ENCODE measurements around the gene ZNF710.

Gene ZNF710

DNA sequence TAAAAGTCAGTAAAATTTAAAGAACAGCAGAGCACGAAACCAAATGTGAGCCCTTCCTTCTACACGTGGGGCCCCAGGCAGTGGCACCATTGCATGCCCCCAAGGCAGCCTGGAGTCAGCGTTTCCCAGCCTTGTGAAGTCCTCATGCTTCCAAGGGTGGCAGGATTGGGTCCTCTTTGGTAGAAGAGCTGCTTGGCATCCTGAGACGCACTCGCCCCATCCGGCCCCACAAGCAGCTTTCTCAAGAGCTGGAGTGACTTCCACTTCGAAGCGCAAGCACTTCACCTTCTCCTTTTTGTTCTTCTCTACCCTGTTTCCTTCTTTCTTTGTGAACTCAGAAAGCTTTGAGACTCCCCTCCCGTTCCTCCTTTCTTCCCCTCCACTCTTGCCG lies 34.7 kb downstream of the ZNF710 start:
- no peak for DNase-seq (ENCODE audit: low read depth)

DNA sequence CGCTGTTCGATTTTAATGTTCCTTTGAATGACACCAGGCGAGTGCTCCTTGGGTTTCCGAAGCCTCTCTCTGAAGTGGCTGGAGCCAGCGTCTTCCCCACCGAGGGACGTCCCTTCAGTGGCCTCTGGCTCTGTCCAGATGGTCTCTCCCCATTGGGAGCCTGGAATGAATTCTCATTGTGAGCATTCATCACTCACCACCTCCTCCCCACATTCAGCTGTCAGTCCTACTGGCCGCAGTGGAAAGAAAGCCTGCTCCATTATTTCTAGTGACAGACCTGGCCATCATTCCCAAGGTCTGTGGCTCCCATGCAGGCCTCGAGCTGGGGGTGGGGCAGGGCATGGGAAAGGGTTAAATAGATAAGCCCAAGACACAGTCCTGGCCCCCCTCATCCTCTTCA lies 35.2 kb downstream of the ZNF710 start:
- no peak for DNase-seq (ENCODE audit: low read depth)
- no peak overlapping the region for H3K4me3 ChIP-seq (ENCODE audit: low read depth, low read length)

More for the DNA sequence above, 34.7 kb downstream of the ZNF710 start:
- H3K4me3 ChIP-seq (ENCODE audit: low read depth, low read length) = no peak overlapping the region

DNA sequence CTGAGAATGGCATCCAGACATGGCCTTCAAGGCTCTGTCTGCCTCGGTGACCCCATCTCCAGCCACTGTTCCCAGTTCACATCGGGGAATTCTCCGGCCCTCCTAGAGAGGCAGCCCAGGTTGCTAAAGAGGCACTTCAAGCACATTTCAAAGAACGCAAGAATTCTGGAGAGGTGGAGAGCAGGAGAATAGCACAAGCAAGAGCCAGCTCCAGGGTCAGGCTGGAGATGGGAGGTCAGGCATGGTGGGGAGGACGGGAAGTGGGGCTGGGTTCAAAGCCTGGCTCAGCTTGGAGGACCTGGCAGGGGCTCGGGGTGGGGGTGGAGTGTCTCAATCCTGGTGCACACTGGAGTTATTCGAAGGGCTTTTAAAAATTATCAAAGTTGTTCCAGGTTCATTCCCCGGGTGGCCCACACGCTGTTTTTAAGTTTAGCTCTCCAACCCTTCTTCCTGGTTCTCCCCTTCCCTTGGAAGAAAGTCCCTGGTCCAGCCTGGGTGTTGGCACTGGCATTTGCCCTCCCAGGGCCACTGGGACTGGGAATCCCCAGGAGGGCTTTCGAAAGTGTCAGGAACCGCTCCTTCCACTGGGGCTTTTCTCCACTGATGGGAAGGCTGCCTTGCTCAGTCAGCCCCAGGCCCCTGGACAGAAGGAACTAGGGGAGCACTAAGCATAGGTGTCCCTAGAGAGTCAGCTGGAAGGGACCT lies 35.8 kb downstream of the ZNF710 start:
- H3K4me3 ChIP-seq (ENCODE audit: low read depth, low read length) = no peak overlapping the region
- DNase-seq (ENCODE audit: low read depth) = no peak

- DNase-seq (ENCODE audit: low read depth) = no peak
- H3K4me3 ChIP-seq (ENCODE audit: low read depth, low read length) = no peak overlapping the region
Observed at GRCh38 chr15:90037511-90037860, 36.4 kb downstream of the ZNF710 start.

DNA sequence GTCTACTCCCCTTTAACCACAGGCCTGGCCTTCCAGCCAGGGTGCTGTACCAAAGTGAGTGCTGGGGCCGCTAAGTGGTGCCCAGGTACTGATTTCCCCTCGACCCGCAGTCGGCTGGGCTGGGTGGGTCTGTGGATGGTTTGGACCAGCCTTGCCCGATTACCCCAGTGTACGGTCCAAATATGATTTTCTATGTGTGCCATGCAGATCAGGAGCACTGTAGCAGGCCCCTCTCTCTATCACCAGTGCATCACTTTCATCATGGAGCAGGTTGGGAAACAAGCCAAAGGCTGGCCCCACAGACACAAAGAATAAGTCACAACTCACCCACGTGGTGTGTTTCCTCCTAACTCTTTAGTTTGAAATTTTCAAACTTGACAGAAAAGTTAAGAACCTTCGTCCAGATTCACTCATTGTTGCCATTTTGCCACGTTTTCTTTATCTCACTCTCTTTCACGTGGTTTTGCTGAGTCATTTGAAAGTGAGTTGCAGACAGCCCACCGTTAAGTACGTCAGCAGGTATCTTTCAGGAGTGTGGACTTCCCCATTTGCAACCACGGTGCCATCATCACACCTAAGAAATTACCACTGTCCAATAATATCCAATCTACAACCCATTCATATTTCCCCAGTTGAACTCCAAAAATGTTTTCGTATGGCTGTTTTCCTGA lies 37.0 kb downstream of the ZNF710 start:
- no peak for DNase-seq (ENCODE audit: low read depth)
- no peak overlapping the region for H3K4me3 ChIP-seq (ENCODE audit: low read depth, low read length)

DNA sequence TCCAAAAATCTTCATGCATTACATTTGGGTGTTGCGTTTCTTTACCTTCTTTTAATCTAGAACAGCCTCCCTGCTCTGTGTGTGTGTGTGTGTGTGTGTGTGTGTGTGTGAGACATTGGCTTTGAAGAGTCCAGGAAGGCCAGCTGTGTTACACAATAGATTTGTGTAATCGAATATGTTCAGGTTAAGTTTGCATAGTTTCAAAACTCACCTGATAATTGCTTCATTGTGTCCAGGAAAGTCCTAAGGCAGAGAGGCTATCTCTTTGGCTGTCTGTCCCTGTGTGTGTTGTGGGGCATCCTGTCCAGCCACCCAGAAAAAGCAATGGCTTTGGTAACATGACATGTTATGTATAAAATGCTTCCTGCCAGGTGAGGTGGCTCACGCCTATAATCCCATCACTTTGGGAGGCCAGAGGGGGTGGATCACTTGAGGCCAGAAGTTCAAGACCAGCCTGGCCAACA lies 37.5 kb downstream of the ZNF710 start:
- no peak for DNase-seq (ENCODE audit: low read depth)
- H3K4me3 ChIP-seq (ENCODE audit: low read depth, low read length) = no peak overlapping the region

- H3K4me3 ChIP-seq (ENCODE audit: low read depth, low read length) = no peak overlapping the region
- no peak for DNase-seq (ENCODE audit: low read depth)
Observed at GRCh38 chr15:90039996-90040395, 38.9 kb downstream of the ZNF710 start.

GRCh38 chr15:90040618-90041017 lies 39.5 kb downstream of the ZNF710 start:
- H3K4me3 ChIP-seq (ENCODE audit: low read depth, low read length) = no peak overlapping the region
- no peak for DNase-seq (ENCODE audit: low read depth)

DNA sequence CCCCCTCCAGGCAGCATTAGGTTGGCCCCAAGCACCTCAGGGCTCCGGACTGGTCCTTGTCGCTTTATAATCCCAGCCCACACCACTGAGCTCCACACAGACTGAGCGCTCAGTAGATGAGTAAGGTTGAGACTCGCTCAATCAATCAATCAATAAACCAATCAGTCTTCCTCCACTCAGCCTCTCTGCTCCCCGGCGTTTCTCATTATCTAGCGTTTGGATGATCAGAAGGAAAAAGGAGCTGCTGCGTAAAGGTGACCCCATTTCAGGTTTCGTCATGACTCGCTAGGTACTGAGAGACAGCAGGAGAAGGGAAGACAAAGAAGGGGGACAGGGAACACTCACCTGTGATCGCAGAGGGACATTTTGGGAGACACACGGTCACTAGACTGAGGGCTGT lies 41.2 kb downstream of the ZNF710 start:
- H3K4me3 ChIP-seq (ENCODE audit: low read depth, low read length) = no peak overlapping the region
- DNase-seq (ENCODE audit: low read depth) = no peak

DNA sequence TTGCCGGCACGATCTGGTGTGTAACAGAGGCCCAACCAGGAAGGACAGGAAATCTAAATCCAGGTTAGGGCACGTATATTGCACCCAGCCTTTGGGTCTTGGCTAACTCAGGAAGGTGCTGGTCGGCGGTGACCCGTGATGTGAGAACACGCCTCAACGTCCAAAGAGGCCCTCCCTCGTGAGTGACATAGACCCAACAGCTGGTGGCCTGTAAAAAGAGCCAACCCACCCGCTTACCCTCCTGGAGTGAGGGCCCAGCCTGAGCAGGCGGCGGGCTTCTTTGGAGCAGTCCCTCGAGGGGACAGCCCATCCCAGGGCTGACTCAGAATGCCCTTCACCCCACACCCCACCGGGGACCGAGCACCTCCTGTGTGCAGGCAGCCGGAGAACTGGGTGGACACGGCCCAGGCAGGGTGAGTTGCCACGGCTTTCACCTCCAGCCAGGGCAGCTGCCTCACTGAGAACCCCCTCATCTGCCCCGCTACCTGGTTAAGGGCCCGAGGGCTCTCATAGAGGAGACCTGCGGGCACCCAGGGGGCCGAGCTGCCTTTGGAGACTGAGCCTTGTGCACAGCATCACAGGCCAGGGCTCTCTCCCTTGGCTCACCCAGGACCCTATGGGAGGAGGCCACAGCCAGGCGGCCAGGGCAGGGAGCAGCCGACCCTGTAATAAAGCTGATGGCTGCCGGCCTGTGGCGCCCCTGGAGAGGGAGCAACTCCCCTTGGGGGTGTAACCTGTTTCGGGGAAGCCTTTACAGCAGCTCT lies 41.8 kb downstream of the ZNF710 start:
- DNase-seq (ENCODE audit: low read depth) = no peak
- no peak overlapping the region for H3K4me3 ChIP-seq (ENCODE audit: low read depth, low read length)

DNA sequence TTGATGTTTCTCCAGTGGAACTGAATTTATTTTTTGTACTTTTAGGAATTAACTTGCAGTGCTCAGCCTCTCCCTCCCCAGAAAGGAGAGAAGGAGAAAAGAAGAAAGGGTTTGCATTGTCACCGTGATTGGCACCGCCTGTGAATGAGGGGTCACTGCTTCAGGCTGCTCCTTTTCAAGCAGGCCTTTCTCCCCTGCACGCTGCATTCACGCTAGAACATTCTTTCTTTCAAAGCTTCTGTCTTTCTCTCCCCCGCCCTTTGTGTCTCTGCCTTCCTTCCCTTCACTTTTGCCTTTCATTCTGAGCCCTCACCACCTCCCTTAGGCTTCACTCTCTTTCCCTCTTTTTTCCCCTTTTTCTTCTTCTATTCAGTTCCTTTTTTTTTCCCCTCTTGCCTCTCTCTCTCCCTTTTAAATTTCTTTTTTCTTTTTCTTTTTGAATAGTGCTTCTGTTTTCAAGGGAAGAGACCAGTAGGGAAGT lies 42.4 kb downstream of the ZNF710 start:
- no peak overlapping the region for H3K4me3 ChIP-seq (ENCODE audit: low read depth, low read length)
- no peak for DNase-seq (ENCODE audit: low read depth)

DNA sequence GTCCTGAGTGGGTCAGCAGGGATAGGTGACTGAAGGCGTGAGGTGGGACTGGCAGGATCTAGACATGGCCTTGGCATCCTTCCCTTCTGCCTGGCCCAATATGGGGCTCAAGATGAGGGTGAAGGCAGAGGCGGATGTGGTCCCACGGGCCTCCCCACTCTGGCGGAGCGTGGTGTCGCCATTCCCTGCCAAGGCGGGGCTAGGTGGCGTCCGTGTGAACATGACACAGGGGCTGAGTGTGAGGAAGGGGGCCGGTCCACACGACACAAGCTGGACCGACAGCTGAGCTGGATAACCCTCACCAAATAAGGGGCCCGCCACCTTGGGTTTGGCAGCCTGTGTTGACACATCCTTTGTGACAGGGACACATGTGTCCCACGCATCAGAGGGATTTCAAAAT lies 43.1 kb downstream of the ZNF710 start:
- no peak overlapping the region for H3K4me3 ChIP-seq (ENCODE audit: low read depth, low read length)
- no peak for DNase-seq (ENCODE audit: low read depth)

DNA sequence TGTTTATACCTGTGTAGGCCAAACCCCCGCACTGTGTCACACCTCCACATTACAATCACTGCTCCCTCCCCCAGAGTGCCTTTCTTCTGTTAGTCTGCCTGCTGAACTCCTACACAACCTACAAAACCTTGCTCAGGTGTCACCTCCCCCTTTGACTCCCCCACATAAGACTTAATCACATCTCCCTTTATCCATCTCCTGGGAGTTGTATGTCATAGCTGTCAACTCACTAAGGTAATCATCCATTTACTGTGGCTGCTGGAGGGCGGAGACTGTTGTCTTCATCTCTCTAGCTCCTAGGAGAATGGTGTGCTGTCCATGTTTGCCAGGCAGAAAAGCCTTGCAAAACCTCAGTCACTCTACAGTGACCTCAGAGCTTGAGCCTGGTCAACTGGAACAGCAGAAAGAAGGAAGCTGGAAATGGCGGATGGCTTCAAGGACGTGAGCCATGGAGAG lies 43.8 kb downstream of the ZNF710 start:
- H3K4me3 ChIP-seq (ENCODE audit: low read depth, low read length) = no peak overlapping the region
- no peak for DNase-seq (ENCODE audit: low read depth)

GRCh38 chr15:90046289-90046688 lies 45.2 kb downstream of the ZNF710 start:
- no peak for DNase-seq (ENCODE audit: low read depth)
- no peak overlapping the region for H3K4me3 ChIP-seq (ENCODE audit: low read depth, low read length)

- DNase-seq (ENCODE audit: low read depth) = no peak
- H3K4me3 ChIP-seq (ENCODE audit: low read depth, low read length) = no peak overlapping the region
Observed at GRCh38 chr15:90046911-90047392, 45.8 kb downstream of the ZNF710 start.

GRCh38 chr15:90047956-90048575 lies 46.9 kb downstream of the ZNF710 start:
- no peak overlapping the region for H3K4me3 ChIP-seq (ENCODE audit: low read depth, low read length)
- no peak for DNase-seq (ENCODE audit: low read depth)

DNA sequence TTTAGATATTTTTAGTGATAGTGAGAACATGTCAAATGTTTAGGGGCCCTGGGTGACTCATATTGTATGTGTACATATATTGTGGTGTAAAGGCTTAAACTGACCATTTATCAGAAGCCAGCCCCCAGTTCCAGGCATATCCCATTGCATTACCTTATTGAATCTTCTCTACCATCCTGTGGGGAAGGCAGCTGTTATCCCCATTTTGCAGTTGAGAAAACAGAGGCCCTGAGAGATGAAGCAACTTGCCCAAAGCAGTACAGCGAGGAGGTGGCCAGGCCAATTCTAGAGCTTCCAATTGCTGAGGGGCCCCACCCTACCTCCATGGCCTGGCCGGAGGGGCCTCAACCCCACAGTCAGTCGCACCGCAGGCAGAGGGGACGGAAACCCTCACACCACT lies 47.9 kb downstream of the ZNF710 start:
- no peak overlapping the region for H3K4me3 ChIP-seq (ENCODE audit: low read depth, low read length)
- DNase-seq (ENCODE audit: low read depth) = no peak

DNA sequence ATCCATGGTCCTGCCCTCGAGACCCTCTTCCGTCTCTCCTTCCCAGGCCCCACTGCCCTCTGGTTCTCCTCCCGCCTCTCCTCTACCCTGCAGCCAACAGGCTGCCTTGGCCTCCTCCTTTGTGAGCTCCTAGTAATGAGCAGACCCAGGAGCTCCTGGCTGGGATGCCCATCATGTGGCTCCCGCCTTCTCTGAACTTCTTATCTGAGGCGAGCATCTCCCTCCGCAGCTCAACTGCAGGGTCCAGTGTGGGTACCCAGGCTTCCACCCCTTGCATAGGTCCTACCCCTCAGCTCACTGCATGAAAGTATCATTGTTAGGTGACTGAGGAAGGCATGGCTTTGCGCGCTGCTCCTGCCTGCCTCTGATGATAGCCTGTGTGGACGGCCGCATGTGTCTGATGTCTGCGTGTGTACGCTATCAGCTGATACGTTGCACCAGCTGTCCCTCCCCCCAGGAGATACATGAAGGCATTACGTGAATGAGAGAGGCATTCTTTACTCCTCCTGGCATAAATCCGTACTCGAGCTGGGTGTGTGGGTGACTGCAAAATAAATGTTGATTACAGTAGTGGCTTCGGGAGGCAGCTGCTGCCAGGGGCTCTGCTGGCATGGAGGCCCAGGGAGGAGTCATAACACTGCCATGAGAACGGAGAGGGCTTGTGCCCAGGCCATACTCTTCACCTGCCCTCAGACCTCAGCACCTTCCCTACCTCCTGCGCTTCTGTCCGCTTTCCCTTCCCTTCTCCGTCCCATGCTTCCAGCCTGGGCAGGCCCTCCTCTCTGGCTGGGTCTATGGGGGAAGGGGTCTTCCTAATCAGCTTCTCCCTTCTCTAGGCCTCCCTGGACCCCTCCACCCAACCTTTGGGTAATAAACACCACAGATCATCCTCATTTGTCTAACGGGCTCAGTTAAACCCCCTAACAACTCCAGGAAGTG lies 48.8 kb downstream of the ZNF710 start:
- DNase-seq (ENCODE audit: low read depth) = no peak

DNA sequence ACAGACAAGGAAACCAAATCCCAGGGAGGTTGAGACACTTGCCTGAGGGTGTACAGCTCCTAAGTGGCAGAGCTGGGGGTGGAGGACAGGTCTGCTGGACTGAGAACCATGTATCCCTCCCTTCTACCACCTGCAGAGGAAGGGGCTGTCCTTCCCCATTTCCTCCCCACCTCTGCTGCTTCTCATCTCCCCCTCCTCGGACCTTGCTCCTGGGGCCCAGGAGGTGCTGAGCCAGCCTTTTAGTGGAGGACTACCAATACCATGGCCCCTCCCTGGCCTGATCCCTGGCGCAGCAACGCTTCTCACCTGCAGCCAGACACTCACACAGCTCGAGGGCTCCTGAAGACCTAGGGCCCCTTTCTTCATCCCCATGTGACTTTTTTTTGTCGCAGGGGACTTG lies 50.8 kb downstream of the ZNF710 start:
- H3K4me3 ChIP-seq (ENCODE audit: low read depth, low read length) = no peak overlapping the region
- no peak for DNase-seq (ENCODE audit: low read depth)

More for the DNA sequence above, 48.8 kb downstream of the ZNF710 start:
- H3K4me3 ChIP-seq (ENCODE audit: low read depth, low read length) = no peak overlapping the region

All from skeletal muscle cell (primary cell).